Ishikawa (cell line): ENCODE measurements around the gene SREBF2.

Source experiments
- CEBPB ChIP-seq: IDR thresholded peaks from 2 replicates; pipeline ENCODE4 v1.6.1; 2012
- EGR1 ChIP-seq: IDR thresholded peaks from 2 replicates; pipeline ENCODE4 v1.6.1; 2012
- EP300 ChIP-seq: IDR thresholded peaks from 2 replicates; pipeline ENCODE4 v1.6.1; 2012; ENCODE audit warnings: borderline replicate concordance
- FOXM1 ChIP-seq: IDR thresholded peaks from 2 replicates; pipeline ENCODE4 v1.6.1; 2012; ENCODE audit warnings: low read depth, borderline replicate concordance
- MAX ChIP-seq: IDR thresholded peaks from 2 replicates; pipeline ENCODE4 v1.6.1; 2012
- NFIC ChIP-seq: IDR thresholded peaks from 2 replicates; pipeline ENCODE4 v1.6.1; 2012
- RAD21 ChIP-seq: IDR thresholded peaks from 2 replicates; pipeline ENCODE4 v1.6.1; 2012; ENCODE audit warnings: low read depth
- REST ChIP-seq: IDR thresholded peaks from 2 replicates; pipeline ENCODE4 v1.6.1; 2012; ENCODE audit warnings: low read depth, mild to moderate bottlenecking
- TAF1 ChIP-seq: IDR thresholded peaks from 2 replicates; pipeline ENCODE4 v1.6.1; 2012; ENCODE audit warnings: low read depth, mild to moderate bottlenecking
- TCF12 ChIP-seq: IDR thresholded peaks from 2 replicates; pipeline ENCODE4 v1.6.1; 2012; ENCODE audit warnings: low read depth
- YY1 ChIP-seq: IDR thresholded peaks from 2 replicates; pipeline ENCODE4 v1.6.1; 2012; ENCODE audit warnings: low read depth

DNA sequence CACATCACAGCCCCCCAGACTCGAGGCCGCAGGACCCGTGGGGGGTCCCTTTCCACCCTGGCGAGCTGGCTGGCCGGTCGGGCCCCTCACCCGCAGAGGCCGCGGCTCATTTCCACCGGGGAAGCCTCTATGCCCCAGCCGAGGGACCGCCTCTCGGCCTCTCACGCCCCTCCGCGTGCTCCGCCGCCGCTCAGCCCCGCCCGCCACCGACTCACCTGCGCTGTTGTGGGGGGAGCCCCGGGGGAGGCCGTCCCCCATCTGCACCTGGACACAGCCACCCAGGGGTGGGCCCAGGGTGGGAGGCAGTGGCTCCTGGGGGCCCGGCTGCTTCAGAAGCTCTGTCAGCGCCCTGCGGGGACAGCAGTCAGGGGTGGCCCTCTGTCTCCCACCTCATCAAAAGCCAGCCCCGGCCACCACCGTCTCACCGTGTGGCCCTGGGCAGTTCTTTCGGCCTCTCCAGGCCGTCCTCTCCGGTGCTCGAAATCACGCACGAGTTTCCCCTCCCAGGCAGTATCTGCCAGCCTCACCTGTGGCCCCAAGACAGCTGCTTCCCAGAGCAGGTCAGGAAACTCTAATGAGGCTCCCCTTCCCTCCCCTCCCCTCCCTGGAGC lies 78.2 kb downstream of the SREBF2 start:
- TF ChIP-seq CEBPB (no peak), FOXM1 (no peak), TCF12 (no peak), REST (no peak), RAD21 (no peak), YY1 (no peak), EP300 (no peak), EGR1 (no peak), MAX (no peak), NFIC (no peak), TAF1 (no peak)
